H1 (cell line): ENCODE measurements around the gene GPN2. TPM values are rescaled to one million over a fixed set of nuclear protein-coding genes. Genes with fewer than 3 reads are reported as not detected.
A peak's percentile ranks its signal among the peaks of the same experiment; 100 is the strongest.

Experiments
- ASH2L ChIP-seq: fragments of 200-600, 300-600 bp; sonication (generic); IDR thresholded peaks from one replicate; pipeline ENCODE4 v1.7.1; 2017; ENCODE audit warnings: low read length
- ATF3 ChIP-seq: IDR thresholded peaks from 2 replicates; pipeline ENCODE4 v1.6.1; 2011; ENCODE audit warnings: low read depth, mild to moderate bottlenecking, low read length; ENCODE audit not compliant: insufficient read depth
- BACH1 ChIP-seq: IDR thresholded peaks from 2 replicates; pipeline ENCODE4 v1.6.1; 2012; ENCODE audit warnings: low read length, improper control_type of control experiment
- BCL11A ChIP-seq, 2 experiments: IDR thresholded peaks; one replicate each; pipeline ENCODE4 v1.6.1; 2011; ENCODE audit warnings: low read depth in 2 of 2, low read length in 2 of 2, mild to moderate bottlenecking in 2 of 2
- BRCA1 ChIP-seq: IDR thresholded peaks from 2 replicates; pipeline ENCODE4 v1.6.1; 2012; ENCODE audit warnings: low read depth, low read length, improper control_type of control experiment
- CEBPB ChIP-seq: IDR thresholded peaks from 2 replicates; pipeline ENCODE4 v1.6.1; 2012; ENCODE audit warnings: low read depth, low read length
- CREB1 ChIP-seq: IDR thresholded peaks from 2 replicates; pipeline ENCODE4 v1.6.1; 2012; ENCODE audit warnings: inconsistent platforms
- EGR1 ChIP-seq: IDR thresholded peaks from 2 replicates; pipeline ENCODE4 v1.6.1; 2011; ENCODE audit warnings: low read depth, low read length, borderline replicate concordance
- EZH2 ChIP-seq: fragments of 200-600 bp; sonication (generic); IDR thresholded peaks from 2 replicates; pipeline ENCODE4 v1.7.1; 2012; ENCODE audit warnings: low read depth, mild to moderate bottlenecking, moderate library complexity, low read length, inconsistent platforms; ENCODE audit not compliant: severe bottlenecking
- JUND ChIP-seq: IDR thresholded peaks from 2 replicates; pipeline ENCODE4 v1.6.1; 2011; ENCODE audit warnings: mild to moderate bottlenecking, improper control_type of control experiment, low read length
- KDM1A ChIP-seq: fragments of 200-600, 300-600 bp; sonication (generic); IDR thresholded peaks from 2 replicates; pipeline ENCODE4 v1.7.1; 2016; ENCODE audit warnings: mild to moderate bottlenecking, low read length, borderline replicate concordance
- KDM4A ChIP-seq: IDR thresholded peaks from one replicate; pipeline ENCODE4 v1.7.1; 2012; ENCODE audit warnings: low read depth, mild to moderate bottlenecking, moderate library complexity, low read length, inconsistent platforms; ENCODE audit not compliant: severe bottlenecking
- KDM5A ChIP-seq: fragments of 200-600 bp; IDR thresholded peaks from 2 replicates; pipeline ENCODE4 v1.7.1; 2012; ENCODE audit warnings: mild to moderate bottlenecking, low read length, inconsistent platforms, mixed read lengths
- MAFK ChIP-seq: IDR thresholded peaks from 2 replicates; pipeline ENCODE4 v1.6.1; 2012; ENCODE audit warnings: low read depth, mild to moderate bottlenecking, improper control_type of control experiment, low read length
- POLR2AphosphoS5 ChIP-seq: IDR thresholded peaks from 2 replicates; pipeline ENCODE4 v1.6.1; 2011; ENCODE audit warnings: low read depth, low read length
- POU5F1 ChIP-seq: IDR thresholded peaks from 2 replicates; pipeline ENCODE4 v1.6.1; 2011; ENCODE audit warnings: low read depth, mild to moderate bottlenecking, low read length, moderate library complexity
- RFX5 ChIP-seq: IDR thresholded peaks from 2 replicates; pipeline ENCODE4 v1.6.1; 2011; ENCODE audit warnings: low read depth, low read length, improper control_type of control experiment, borderline replicate concordance
- SIN3A ChIP-seq, 2 experiments: IDR thresholded peaks in 1 of 2; conservative IDR thresholded peaks in 1 of 2; 2 replicates each; pipeline ENCODE4 v1.6.1; 2011 to 2012; ENCODE audit warnings: low read length in 2 of 2, improper control_type of control experiment in 1 of 2, low read depth in 1 of 2, mild to moderate bottlenecking in 1 of 2
- SIX5 ChIP-seq: IDR thresholded peaks from 2 replicates; pipeline ENCODE4 v1.6.1; 2011; ENCODE audit warnings: mild to moderate bottlenecking, low read depth, low read length
- SRF ChIP-seq: IDR thresholded peaks from 2 replicates; pipeline ENCODE4 v1.6.1; 2011; ENCODE audit warnings: mild to moderate bottlenecking, low read depth, low read length, moderate library complexity
- TAF1 ChIP-seq: IDR thresholded peaks from 2 replicates; pipeline ENCODE4 v1.6.1; 2011; ENCODE audit warnings: mild to moderate bottlenecking, low read depth, low read length
- TAF7 ChIP-seq: optimal IDR thresholded peaks from 2 replicates; pipeline ENCODE3; 2011; ENCODE audit warnings: low read depth, mild to moderate bottlenecking, inconsistent platforms, low read length, moderate library complexity, borderline replicate concordance
- ZNF274 ChIP-seq: IDR thresholded peaks from 2 replicates; pipeline ENCODE4 v1.7.0; 2012; ENCODE audit warnings: low read length, borderline replicate concordance; ENCODE audit errors: extremely low read depth
- polyA plus RNA-seq, 7 experiments: library from polyadenylated mRNA; depleted of rRNA in 3 of 7; stranded (reverse) in 5 of 7; unstranded in 2 of 7; fragments of >200 nt in 5 of 7; fragments of 200-250 nt in 2 of 7; gene quantifications; 1 replicate in 5 of 7; 2 replicates in 1 of 7; 4 replicates in 1 of 7; pipeline versions ENCODE4 v1.2.1 to v1.2.3, GENCODE V29; 2011 to 2013; ENCODE audit warnings: missing spikeins in 2 of 7, mixed read lengths in 2 of 7
- total RNA-seq: library from RNA; stranded (reverse); fragmentation: NEBNext Ultra II Directional; extraction: Animal tissue kit (Norgen Biotek cat#: 25700); gene quantifications from 2 replicates; pipeline ENCODE4 v1.2.1, GENCODE V29; 2021
- TF ChIP-seq, protein P1 (sequence below): IDR thresholded peaks from 2 replicates; pipeline ENCODE4 v1.6.1; 2011; ENCODE audit warnings: low read length, improper control_type of control experiment

GPN2 gene
- total and polyA plus RNA-seq, 2 of the 8 experiments (the other 6 are each of a cell fraction or from before 2014, with no cell fraction given), result 27.3 to 36.8 TPM

GRCh38 chr1:26921540-26922430, 31.7 kb upstream of the GPN2 start, which contains the start of gene NUDC (continued):
- TF ChIP-seq POU5F1 (no peak), TAF7 (peak; percentile 24), BACH1 (peak; percentile 69), BCL11A (IDR thresholded peaks at IDR 0.05; ENCODE audit: low read depth in 2 of 2, low read length in 2 of 2) (no peak), JUND (no peak), BRCA1 (no peak), CEBPB (no peak), RFX5 (no peak), KDM5A (no peak; the same call in 1 of the 2 replicates), EGR1 (no peak), SRF (no peak), CREB1 (peak; percentile 68; the same call in 1 of the 2 replicates), KDM4A (no peak), EZH2 (no peak), MAFK (no peak), ZNF274 (no peak), POLR2AphosphoS5 (peak; percentile 69), SIN3A (conservative IDR thresholded peaks at IDR 0.05 in 1 of 2, IDR thresholded peaks at IDR 0.05 in 1 of 2; ENCODE audit: low read depth in 1 of 2, low read length in 2 of 2) (peak; percentile 56 to 83; a peak in 2 of 4 replicates), TAF1 (peak; percentile 78), KDM1A (no peak), ATF3 (no peak), SIX5 (no peak), ASH2L (peak; percentile 74)
- TF ChIP-seq, protein P1, sequence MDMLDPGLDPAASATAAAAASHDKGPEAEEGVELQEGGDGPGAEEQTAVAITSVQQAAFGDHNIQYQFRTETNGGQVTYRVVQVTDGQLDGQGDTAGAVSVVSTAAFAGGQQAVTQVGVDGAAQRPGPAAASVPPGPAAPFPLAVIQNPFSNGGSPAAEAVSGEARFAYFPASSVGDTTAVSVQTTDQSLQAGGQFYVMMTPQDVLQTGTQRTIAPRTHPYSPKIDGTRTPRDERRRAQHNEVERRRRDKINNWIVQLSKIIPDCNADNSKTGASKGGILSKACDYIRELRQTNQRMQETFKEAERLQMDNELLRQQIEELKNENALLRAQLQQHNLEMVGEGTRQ, result no peak
